Ovary (tissue), 9 donors: Measurements from ENCODE around the gene RETREG3. TPM values are rescaled to one million over a fixed set of nuclear protein-coding genes. Genes with fewer than 3 reads are reported as not detected.
A peak's percentile ranks its signal among the peaks of the same experiment; 100 is the strongest.

Source experiments
- DNase-seq, 5 donors: peaks; one replicate each; pipeline ENCODE4 v3.0.0-alpha.2; 2019 to 2020
- H3K27ac ChIP-seq, 2 donors: fragments of 200-600 bp; one replicate each; pipeline versions ENCODE4 v1.5.1 to v1.8.0; 2019 to 2022
- H3K27me3 ChIP-seq: fragments of 200-600 bp; one replicate; pipeline ENCODE4 v1.8.0; 2022
- H3K36me3 ChIP-seq: fragments of 200-600 bp; sonication (generic); one replicate; pipeline ENCODE4 v1.5.1; 2019
- H3K4me1 ChIP-seq: one replicate; pipeline ENCODE4 v1.8.1; 2013; ENCODE audit warnings: mild to moderate bottlenecking, moderate library complexity; ENCODE audit not compliant: insufficient read depth
- H3K4me3 ChIP-seq: fragments of 200-600 bp; sonication (generic); one replicate; pipeline ENCODE4 v1.5.1; 2017
- H3K9me3 ChIP-seq, 2 donors: fragments of 200-600 bp in 1 of 2; sonication (generic) in 1 of 2; one replicate each; pipeline versions ENCODE4 v1.5.1 to v1.8.1; 2013 to 2019; ENCODE audit warnings: mild to moderate bottlenecking in 1 of 2, moderate library complexity in 1 of 2
- CTCF ChIP-seq, 3 donors: fragments of 450-650 bp in 2 of 3; fragments of 200-600 bp in 1 of 3; IDR thresholded peaks; one replicate each; pipeline versions ENCODE4 v1.5.1 to v1.8.0; 2016 to 2022; ENCODE audit warnings: antibody characterized with exemption in 3 of 3, mild to moderate bottlenecking in 1 of 3
- EP300 ChIP-seq: sonication (generic); formaldehyde crosslinking; IDR thresholded peaks from one replicate; pipeline ENCODE4 v1.6.1; 2017; ENCODE audit warnings: antibody characterized with exemption
- POLR2A ChIP-seq: fragments of 450-650 bp; IDR thresholded peaks from one replicate; pipeline ENCODE4 v1.6.1; 2017; ENCODE audit warnings: antibody characterized with exemption, mild to moderate bottlenecking, moderate library complexity
- WGBS, 3 donors: extraction: QIAGEN DNeasy Blood & Tissue Kit in 1 of 3; methylation state at CpG; one replicate each; pipeline versions ENCODE4 v1.1.5 to v1.1.7; 2013 to 2017; 5-methylcytosine and 5-hydroxymethylcytosine counted together
- intact Hi-C, 4 donors: fragments of 100-400 bp; cut with DNase I; formaldehyde crosslinking; loops; one replicate each; pipeline versions ENCODE4 v1.11.0 to v1.15.1; 2022 to 2023
- polyA plus RNA-seq, 2 donors: library from polyadenylated mRNA; stranded (reverse); fragments of 200-250 nt in 1 of 2; fragments of 350-450 nt in 1 of 2; fragmentation: Illumina TruSeq in 1 of 2; extraction: RNeasy Lipid Tissue Mini Kit (QIAGEN cat#74804) in 1 of 2; gene quantifications; one replicate each; pipeline ENCODE4 v1.2.3, GENCODE V29; 2013 to 2014
- total RNA-seq, 7 donors: library from RNA; depleted of rRNA in 2 of 7; stranded (reverse); fragments of >200 nt in 2 of 7; fragmentation: NEBNext Ultra II Directional in 3 of 7; extraction: Animal tissue kit (Norgen Biotek cat#: 25700) in 3 of 7; gene quantifications; one replicate each; pipeline versions ENCODE4 v1.1.0 to v1.2.4, GENCODE V29; 2016 to 2023
- donor health status: DM: no; HTN: no; CAD: no; lungs with moderate emphysema.
- donor health status: DM: no; HTN: no; CAD: no.
- donor health status: Bipolar disorder and iron deficiency.
- donor health status: DM: yes; HTN: yes; CAD: no.
- donor health status: DM: no; HTN: no; CAD: no.
- donor health status: DM: yes; HTN: yes; CAD: no.

Gene RETREG3
- total and polyA plus RNA-seq, 9 donors = 25.8 to 63.0 (median 46.4) TPM

- intact Hi-C loops = no loop called here
- H3K36me3 ChIP-seq = no peaks in the 10 kb centered on the region
- TF ChIP-seq EP300 = no peak
- TF ChIP-seq CTCF (IDR thresholded peaks at IDR 0.05) = no peak
- TF ChIP-seq POLR2A = no peak
Measured at GRCh38 chr17:42596386-42596785, 12.8 kb downstream of the RETREG3 start.

GRCh38 chr17:42591411-42591810 lies 17.8 kb downstream of the RETREG3 start:
- no peak overlapping the region for H3K27ac ChIP-seq
- no peaks in the 10 kb centered on the region for H3K9me3 ChIP-seq
- TF ChIP-seq EP300 (no peak), CTCF (IDR thresholded peaks at IDR 0.05) (no peak), POLR2A (no peak)
- H3K4me3 ChIP-seq = no peak overlapping the region
- WGBS, 3 donors = 86 to 94% (median 89%) methylated on average over 9 of the region's 9 CpGs
- H3K36me3 ChIP-seq = no peaks in the 10 kb centered on the region
- DNase-seq = peak in 1 of 5 donors; percentile 21
- intact Hi-C loops = no loop called here
- peaks cover 2% of the 10 kb centered on the region for H3K4me1 ChIP-seq
- no peaks in the 10 kb centered on the region for H3K27me3 ChIP-seq

More at GRCh38 chr17:42596386-42596785, 12.8 kb downstream of the RETREG3 start:
- H3K9me3 ChIP-seq = no peaks in the 10 kb centered on the region
- no peak overlapping the region for H3K4me3 ChIP-seq
- H3K27ac ChIP-seq = no peak overlapping the region
- WGBS, 3 donors = 44 to 55% (median 53%) methylated on average over 3 of the region's 3 CpGs
- H3K4me1 ChIP-seq = no peaks in the 10 kb centered on the region
- no peaks in the 10 kb centered on the region for H3K27me3 ChIP-seq
- DNase-seq = no peak

- H3K27ac ChIP-seq = no peak overlapping the region
- H3K4me1 ChIP-seq = peaks cover 2% of the 10 kb centered on the region
- no peaks in the 10 kb centered on the region for H3K9me3 ChIP-seq
- 92 to 96% (median 93%) methylated on average over 2 of the region's 2 CpGs for WGBS, 3 donors
- no peak for DNase-seq
- no peaks in the 10 kb centered on the region for H3K27me3 ChIP-seq
- TF ChIP-seq EP300 (no peak), CTCF (IDR thresholded peaks at IDR 0.05) (no peak), POLR2A (no peak)
- H3K4me3 ChIP-seq = no peak overlapping the region
- no peaks in the 10 kb centered on the region for H3K36me3 ChIP-seq
- intact Hi-C loops = no loop called here
Measured at GRCh38 chr17:42590886-42591285, 18.3 kb downstream of the RETREG3 start.

GRCh38 chr17:42586514-42587230 lies 22.5 kb downstream of the RETREG3 start:
- Histone ChIP-seq H3K36me3 (no peaks in the 10 kb centered on the region), H3K4me3 (no peak overlapping the region), H3K9me3 (no peaks in the 10 kb centered on the region), H3K27ac (no peak overlapping the region), H3K4me1 (peaks cover 2% of the 10 kb centered on the region), H3K27me3 (no peaks in the 10 kb centered on the region)
- TF ChIP-seq POLR2A (no peak), EP300 (no peak), CTCF (IDR thresholded peaks at IDR 0.05) (no peak)
- WGBS, 3 donors = 60 to 66% (median 61%) methylated on average over 7 of the region's 7 CpGs
- peak in 1 of 5 donors; percentile 3 for DNase-seq
- intact Hi-C loops = loop anchor here in 2 of 4 donors (10.0 kb wide), 2 partner anchors 178 to 238 kb away; partner anchors contain the start of genes BECN1 (in 1 of the 2) and RAMP2 (in 1 of the 2)
